KOPT-K1 (cell line): ENCODE data around the gene DENND1C.
"Not testable (repeated sequence)": the region's sequence is repeated elsewhere in the genome, so short reads cannot be mapped to it uniquely, and the experiment has no call there.

Source experiments
- H3K27ac ChIP-seq: fragments of 200-600 bp; sonication (generic); 2 replicates; pipeline ENCODE4 v1.5.1; 2016; ENCODE audit warnings: antibody characterized with exemption, mild to moderate bottlenecking, low read depth, low read length; ENCODE audit not compliant: poor library complexity, severe bottlenecking
- H3K36me3 ChIP-seq: fragments of 200-600 bp; sonication (generic); 2 replicates; pipeline ENCODE4 v1.5.1; 2017; ENCODE audit warnings: antibody characterized with exemption, mild to moderate bottlenecking, low read length, moderate library complexity; ENCODE audit not compliant: insufficient read depth
- H3K9me3 ChIP-seq: fragments of 200-600 bp; sonication (generic); 2 replicates; pipeline ENCODE4 v1.5.1; 2017; ENCODE audit warnings: antibody characterized with exemption, low read length, mild to moderate bottlenecking; ENCODE audit not compliant: insufficient read depth, poor library complexity, severe bottlenecking

Gene DENND1C

DNA sequence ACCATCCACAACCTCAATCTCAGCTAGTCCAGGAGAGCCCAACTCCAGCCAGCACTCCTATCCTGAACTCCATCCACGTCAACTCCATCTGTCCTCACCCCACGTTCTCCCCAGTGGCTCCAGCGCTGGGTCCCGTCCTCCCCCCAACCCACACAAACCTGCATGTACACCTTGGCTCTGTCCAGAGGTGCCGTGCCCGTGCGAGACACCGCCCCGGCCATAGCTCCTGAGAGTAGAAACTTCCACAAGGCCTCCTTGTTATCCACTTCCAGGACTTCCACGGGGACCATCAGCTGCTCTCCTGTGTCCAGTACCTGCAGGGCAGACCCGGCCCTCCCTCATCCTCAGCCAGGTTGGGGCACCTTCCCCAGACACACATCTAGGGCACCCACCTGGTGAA, 49.7 kb downstream of the DENND1C start:
- H3K9me3 ChIP-seq = no peaks in the 10 kb centered on the region
- no peak overlapping the region for H3K27ac ChIP-seq
- H3K36me3 ChIP-seq = no peaks in the 10 kb centered on the region

DNA sequence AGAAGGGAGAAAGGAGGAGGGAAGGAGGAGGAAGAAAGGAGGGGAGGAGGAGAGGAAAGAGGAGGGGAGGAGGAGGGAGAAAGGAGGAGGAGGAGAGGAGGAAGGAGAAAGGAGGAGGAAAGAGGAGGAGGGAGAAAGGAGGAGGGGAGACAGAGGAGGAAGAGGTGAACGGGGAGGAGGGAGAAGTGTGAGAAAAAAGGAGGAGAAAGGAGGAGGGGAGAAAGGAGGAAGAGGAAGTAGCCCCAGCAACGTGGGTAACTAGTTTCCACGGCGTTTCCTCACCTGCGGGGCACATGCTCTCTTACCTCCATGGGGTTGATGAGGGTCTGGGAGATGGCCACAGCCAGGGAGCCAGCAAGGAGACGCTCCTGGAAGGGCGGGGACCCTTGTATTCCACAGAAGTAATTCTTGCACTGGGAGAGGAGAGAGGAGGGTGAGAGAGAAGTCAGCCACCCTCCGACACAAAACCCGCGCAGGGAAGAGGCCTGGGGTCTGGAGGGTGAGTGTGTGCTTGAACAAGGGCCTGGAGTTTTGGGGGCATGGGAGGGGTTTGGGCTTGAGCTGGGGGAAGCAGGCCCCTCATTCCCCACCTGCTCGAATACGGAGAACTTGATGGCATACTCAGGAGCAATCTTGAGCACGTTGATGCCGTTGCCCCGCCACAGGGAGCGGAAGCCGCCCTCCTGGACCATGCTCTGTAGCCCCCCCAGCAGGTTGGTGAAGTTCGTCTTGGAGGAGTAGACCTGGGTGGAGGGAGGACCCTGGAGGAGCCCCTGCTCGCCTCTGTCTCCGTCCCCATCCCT, 52.0 kb downstream of the DENND1C start:
- Histone ChIP-seq H3K27ac (no peak overlapping the region), H3K36me3 (no peaks in the 10 kb centered on the region)

DNA sequence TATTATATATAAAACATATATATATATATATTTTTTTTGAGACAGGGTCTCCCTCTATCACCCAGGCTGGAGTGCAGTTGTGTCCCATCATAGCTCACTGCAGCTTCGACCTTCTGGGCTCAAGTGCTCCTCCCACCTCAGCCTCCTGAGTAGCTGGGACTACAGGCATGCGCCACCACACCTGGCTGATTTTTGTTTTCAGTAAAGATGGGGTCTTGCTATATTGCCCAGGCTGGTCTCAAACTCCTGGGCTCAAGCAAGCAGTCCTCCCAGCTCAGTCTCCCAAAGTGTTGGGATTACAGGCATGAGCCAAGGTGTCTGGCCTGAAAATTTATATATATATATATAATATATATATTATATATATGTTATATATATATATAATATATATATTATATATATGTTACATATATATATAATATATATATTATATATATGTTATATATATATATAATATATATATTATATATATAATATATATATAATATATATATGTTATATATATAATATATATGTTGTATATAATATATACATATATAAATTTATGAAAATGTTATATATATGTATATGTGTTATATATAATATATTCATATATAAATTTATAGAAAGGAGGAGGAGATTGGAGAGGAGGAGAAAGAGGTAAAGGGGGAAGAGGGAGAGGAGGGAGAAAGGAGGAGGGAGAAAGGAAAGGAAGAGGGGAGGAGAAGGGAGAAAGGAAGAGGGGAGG, 52.7 kb downstream of the DENND1C start:
- not testable (repeated sequence) for H3K9me3 ChIP-seq, H3K36me3 ChIP-seq, H3K27ac ChIP-seq

More for the DNA sequence above, 52.0 kb downstream of the DENND1C start:
- no peaks in the 10 kb centered on the region for H3K9me3 ChIP-seq

DNA sequence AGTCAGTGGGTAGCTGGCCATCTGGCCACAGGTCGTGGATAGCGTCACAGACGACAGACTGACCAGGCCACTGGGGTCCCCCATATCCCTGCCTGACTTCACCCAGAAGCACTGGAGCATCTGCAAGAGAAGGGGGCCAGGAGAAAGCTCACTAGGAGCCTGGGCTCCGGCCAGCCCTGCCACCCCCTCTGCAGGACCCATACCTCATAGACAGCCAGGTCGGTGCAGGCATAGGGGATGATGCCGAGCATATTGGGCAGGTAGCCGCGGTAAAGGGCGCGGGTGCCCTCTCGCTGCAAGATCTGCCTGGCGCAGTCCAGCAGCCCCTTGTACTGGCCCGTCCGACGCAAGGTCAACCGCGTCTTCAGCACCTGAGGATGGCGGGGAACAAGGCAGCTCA, 54.5 kb downstream of the DENND1C start:
- no peak overlapping the region for H3K27ac ChIP-seq
- peaks cover 11% of the 10 kb centered on the region for H3K36me3 ChIP-seq
- no peaks in the 10 kb centered on the region for H3K9me3 ChIP-seq

DNA sequence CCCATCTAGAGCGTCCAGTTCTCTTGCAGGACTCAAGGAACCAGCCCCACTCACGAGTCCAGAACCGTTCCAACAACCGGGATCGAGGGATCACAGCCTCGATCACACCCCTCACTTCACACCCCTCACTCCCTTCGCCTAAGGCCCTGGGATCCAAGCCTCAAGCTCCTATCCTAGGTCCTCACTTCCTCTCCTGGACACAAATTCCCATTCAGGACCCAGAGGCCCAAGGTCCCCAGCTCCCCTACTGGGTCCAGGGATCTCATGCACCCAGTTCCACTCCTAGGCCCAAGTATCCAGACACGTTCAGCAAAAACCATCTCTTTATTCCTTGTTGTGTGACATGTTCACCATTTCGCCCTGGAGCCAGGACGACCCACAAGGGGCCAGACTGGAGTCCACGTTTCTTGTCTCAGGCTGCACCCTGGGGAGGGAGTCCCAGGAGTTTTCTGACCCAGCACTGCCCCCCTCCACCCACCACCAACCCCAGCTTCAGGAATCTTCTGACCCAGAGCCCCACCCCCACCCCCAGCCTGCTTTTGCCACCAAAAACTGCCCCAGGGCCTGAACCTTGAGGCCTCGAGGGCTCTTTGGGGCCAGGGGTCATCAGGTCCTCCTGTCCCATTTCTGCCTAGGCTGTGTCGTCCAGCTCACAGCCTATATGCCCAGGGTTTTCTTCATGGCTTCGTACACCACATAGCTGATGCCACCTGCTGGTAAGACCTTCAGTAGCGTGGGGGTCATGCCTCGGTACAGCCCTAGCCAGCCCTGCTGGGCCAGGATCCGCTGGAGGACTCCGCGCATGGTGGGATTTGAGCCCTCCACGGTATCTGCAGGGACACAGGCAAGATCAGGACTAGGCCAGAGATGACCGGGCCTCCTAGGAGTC, 55.6 kb downstream of the DENND1C start:
- H3K27ac ChIP-seq = peak overlapping the region; percentile 50

DNA sequence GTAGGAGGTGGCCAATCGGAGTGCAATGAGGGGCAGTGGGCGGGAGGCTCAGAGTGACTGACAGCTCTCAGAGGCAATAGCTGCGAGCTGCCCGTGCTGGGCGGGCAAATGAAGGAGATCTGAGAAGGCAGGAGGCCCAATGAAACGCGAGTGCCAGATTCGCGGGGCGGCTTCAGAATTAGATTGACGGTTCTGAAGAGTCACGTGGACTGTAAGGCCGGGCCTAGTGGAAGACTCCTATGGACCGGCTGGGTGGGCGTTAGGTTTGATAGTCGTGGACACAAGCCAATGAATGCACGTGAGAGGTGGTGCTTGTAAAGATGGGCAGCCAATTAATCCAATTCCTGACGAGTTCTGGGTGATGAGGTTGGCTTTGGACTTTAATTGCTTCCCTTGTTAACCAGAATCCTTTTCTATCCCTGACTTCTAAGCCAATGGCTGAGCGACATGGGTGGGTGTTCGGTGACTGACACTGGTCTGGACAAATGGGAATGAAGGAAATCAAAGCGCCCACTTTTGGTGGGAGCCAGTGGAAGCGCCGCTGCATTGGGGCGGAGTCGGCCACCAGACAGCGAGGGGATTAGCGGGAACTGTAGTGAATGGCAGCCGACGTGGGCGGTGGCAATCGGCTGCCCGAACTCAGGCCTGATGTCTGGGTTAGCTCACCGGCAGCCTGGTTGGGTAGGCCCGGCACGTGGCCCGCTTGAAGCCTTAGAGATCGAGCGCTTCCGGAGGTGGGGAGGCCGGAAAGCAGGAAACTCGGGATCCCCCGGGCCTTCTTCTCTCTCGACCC, 56.5 kb downstream of the DENND1C start:
- Histone ChIP-seq H3K36me3 (peaks cover 31% of the 10 kb centered on the region), H3K27ac (peak overlapping the region; percentile 50), H3K9me3 (no peaks in the 10 kb centered on the region)

More for the DNA sequence above, 55.6 kb downstream of the DENND1C start:
- no peaks in the 10 kb centered on the region for H3K9me3 ChIP-seq
- H3K36me3 ChIP-seq = peaks cover 23% of the 10 kb centered on the region

DNA sequence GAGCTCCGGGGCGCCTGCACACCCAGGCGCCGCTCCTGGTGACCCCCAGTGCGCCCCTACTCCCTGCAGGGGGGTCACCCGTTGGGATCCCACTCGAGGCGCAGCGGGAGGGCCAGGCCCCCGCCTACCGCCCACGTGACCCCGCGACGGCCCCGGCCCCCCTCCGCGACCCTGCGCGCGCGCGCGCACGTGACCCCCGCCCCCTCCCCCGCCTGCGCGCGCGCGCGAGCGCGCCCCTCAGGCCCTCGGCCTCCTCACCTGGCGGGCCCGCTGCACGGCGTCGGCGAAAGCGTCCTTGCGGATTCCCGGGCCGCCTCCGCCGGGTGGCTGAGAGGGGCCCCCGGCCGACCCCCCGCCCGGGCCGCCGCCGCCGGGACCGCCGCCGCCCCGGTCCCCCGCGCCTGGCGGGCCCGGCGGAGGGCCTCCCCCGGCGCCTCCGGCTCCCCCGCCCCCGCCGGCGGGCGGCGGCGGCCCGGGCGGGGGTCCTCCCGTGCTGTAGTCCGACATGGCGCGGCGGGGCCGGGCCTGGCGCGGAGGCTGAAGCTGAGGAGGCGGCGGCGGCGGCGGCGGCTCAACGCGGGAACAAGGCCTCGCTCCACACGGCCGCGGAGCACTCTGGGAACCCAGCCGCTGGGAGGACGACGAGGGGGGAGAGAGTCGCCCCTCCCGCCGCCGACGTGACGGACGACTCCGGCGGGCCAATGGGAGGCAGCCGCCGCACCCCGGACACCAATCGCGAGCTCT, 57.2 kb downstream of the DENND1C start, which contains the start of gene KHSRP:
Gene KHSRP, minus strand, starts transcription at position 617 of the 744 bp plus-strand sequence. Its CDS starts 110 bp downstream, at position 507.
- Histone ChIP-seq H3K27ac (peak within 1 kb of the TSS; percentile 75), H3K36me3 (peaks cover 39% of the 10 kb centered on the region), H3K9me3 (no peaks in the 10 kb centered on the region)

DNA sequence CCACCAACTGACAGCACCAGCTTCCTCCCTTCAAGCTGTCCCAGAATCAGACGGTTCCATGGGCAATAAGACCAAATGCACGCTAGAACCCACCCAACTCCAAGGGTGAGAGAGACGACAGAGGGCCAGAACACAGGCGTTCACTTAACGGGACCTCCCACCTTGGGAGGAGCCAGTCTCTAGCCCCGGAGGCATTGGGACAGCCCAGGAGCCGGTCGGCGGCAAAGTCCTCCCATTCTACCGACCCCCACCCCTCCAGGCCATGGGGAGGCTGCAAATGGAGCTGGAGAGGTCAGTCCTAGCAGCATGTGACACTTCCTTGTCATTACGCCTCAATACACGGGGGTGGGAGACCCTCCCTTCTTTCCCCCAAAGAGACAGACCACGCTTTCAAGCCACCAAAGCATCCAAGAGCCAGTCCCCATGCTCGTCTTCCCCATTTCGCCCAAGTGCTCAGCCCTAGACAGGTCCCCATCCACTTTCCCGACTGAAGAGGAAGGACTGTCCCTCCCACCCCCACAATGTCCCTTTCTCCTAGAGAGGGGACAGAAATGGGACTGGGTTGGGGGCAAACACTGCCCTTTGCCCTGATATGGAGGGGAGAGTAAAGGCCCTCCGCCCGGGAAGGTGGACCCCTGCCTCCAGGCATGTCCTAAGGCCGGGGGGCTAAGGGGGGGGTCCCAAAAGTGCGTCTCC, 57.9 kb downstream of the DENND1C start:
- Histone ChIP-seq H3K27ac (peak overlapping the region; percentile 75), H3K36me3 (peaks cover 46% of the 10 kb centered on the region), H3K9me3 (no peaks in the 10 kb centered on the region)

DNA sequence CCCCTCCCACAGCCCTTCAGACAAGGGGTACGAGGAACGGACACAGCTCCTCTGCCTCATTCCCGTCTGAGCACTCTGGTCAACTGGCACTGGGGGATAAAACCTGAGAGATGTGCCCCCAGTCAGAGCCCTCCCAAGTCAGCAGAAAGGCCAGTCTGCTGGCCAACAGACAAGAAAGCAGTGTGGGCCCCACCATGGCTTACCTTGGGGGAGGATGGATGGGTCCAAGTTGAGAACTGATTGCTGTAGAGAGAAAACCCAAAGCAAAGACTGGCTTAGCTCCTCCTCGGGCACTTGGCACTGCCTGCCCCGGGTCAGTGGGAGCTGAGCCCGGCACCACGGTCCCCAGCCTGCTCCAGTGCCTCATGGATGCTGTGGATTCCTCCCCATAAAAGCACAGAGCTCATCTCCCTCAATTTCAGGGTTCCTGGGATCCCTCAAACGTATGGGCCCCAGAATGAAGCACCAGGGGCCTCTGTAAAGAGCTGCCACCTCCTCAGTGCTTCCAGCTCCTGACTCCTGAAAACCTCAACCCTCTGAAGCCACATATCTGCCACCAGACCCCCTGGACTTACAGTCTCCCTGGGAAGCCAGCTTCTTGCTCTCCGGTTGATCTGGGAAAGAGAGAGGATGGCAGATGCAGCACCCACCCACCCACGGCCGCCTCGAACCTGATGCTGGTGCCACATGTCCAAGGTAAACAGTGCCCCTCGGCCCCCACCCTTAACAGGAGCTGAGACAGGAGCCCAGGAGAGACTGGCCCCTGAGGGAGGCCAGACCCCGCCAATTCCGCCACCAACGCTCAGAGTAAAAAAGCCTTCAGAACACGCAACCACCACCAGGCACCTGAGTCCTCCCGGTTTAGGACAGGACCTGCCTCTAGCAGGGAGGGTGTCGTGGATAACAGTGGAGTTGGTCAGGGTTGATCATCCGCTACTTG, 60.2 kb downstream of the DENND1C start:
- H3K9me3 ChIP-seq = no peaks in the 10 kb centered on the region
- H3K27ac ChIP-seq = no peak overlapping the region
- peaks cover 69% of the 10 kb centered on the region for H3K36me3 ChIP-seq

DNA sequence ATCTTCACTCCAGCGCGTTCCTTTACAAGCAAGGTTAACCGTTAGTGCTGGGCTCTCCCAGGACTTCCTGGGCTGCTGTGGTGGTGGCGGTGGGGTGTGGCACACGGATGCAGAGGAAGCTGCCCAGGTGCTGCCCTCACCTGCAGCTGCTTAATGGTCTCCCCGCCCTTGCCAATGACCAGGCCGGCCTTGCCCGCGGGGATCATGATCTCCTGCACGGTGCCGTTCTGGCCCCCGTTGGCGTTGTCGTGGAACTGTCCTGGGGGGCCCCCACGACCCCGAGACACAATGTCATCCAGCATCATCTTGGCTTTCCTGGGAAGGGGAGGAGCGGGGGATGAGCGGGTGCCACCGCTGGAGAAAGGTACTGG, 63.0 kb downstream of the DENND1C start:
- Histone ChIP-seq H3K27ac (no peak overlapping the region), H3K9me3 (no peaks in the 10 kb centered on the region), H3K36me3 (peaks cover 95% of the 10 kb centered on the region)

DNA sequence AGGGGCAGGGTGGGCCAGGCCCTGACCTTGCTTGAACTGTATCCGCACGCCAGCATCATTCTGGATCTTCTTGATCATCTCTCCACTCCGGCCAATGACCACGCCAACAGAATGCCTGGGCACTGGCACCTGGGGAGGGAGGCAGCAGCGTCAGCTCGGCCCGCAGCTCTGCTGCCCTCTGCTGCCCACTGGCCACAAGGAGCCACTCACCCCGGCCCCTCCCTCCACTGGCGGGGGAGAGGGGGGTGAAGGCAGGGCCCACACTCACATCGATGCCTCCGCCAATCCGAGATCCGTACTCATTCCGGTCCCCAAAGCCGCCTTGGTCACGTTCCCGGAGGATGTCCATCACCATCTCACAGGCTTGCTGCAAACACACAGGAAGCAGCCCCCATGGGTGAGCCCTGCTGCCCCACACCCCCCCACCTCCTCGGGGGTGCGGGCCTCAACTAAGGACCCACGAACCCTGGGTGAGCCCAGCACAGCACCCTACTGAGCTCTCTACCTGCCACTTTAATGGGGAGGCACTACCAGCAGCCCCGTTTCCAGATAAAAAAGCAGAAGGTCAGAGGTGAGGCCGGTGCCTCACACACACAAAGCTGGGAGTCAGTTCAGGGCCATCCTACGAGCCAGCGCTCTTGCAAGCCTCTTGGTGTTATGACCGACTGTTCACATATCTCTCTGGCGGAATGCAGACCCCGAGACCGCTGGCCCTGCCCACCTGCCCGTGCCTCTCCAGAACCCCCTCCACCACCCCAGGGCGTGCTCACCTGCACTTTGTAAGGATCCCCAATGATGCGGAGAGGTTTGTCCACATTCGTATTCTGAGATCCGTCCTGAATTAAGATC, 63.6 kb downstream of the DENND1C start:
- H3K9me3 ChIP-seq = no peaks in the 10 kb centered on the region
- H3K36me3 ChIP-seq = peaks cover 98% of the 10 kb centered on the region
- no peak overlapping the region for H3K27ac ChIP-seq
